Stimulated activated CD8-positive, alpha-beta memory T cell treated with anti-CD3 and anti-CD28 coated beads, Interleukin-15, amount 100 ng/mL, for 1 hour (primary cell): ENCODE results near the gene BPIFA3.

Experiments
- DNase-seq: peaks from one replicate; pipeline ENCODE4 v3.0.0-alpha.2; 2020; ENCODE audit warnings: low read depth

BPIFA3 gene

GRCh38 chr20:33263784-33264183 is 46.6 kb downstream of the BPIFA3 start:
- no peak for DNase-seq

- no peak for DNase-seq
These were observed 50.5 kb downstream of the BPIFA3 start for GRCh38 chr20:33267701-33268100.

GRCh38 chr20:33272155-33272873 is 55.2 kb downstream of the BPIFA3 start:
- DNase-seq = no peak

DNA sequence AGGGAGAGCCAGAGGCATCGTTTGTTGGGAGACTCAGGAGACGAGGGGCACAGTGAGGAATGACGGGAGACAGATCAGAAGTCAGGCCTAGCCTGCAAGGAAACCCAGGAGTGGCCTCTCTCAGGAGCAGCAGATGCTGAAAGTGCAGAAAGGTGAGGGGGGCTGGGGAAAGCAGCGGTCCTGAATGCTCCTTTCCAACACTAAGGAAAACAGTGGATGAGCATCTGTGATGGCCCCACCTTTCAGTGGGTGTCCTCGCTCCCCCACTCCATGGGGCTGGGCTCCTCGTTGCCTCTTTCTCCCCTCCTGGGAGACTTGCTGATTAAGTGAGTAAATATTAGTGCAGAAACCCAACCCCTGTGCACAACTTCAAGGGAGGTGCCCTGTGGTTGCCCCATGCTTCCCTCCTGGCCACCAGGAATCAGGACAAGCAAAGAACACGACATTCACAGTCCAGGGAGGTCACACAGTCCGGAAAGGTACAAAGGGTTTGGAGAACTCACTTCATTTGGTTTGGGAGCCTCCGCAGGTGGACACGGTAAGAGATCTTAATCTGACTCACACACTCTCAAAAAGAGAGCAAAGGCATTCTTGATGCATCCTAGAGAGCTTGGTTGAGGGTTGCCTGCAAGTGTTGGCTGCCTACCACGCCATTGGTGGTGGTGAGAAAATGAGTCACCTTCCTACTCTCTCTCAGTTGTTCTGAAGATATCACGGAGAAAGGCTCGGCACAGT is 56.1 kb downstream of the BPIFA3 start:
- DNase-seq = no peak

GRCh38 chr20:33275215-33275614 is 58.1 kb downstream of the BPIFA3 start:
- DNase-seq = no peak

GRCh38 chr20:33275871-33276270 is 58.7 kb downstream of the BPIFA3 start:
- DNase-seq = no peak

DNA sequence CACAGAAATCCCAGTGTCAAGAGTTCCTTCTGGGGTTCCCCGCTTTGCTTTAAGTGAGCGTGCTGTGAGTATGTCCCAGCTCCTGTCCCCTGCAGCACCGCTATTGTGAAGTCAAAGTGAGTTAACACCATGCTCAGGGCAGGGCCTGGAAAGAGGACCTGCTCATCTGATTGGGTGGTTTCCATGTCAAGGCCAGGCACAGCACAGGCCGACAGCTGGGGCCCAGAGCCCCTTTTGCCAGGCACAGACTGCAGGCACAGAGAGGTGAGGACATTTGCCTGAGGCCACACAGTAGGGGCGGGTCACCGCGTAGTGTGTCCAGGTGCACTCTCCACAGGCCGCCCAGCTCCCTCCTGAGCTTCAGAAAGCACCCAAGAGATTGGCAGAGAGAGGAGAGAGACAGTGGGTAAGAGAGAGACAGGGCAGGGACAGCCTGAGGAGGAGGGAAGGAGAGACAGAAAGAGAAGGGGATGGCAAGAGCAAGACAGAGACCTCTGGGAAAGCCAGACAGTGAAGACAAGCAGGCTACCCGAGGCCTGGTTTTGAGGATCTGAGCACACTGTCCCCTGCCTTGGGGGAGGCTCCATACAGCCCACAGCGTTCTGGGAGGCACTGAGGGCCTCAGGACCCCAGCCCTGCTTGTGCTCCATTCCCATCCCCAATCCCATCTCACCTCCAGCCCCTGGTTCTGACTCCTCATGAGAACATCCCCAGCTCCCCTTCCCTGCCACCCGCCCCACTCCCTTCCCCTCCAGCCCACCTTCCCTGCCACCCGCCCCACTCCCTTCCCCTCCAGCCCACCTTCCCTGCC is 59.4 kb downstream of the BPIFA3 start:
- no peak for DNase-seq
